ENCODE measurements around the gene ERFL.

Gene ERFL

DNA sequence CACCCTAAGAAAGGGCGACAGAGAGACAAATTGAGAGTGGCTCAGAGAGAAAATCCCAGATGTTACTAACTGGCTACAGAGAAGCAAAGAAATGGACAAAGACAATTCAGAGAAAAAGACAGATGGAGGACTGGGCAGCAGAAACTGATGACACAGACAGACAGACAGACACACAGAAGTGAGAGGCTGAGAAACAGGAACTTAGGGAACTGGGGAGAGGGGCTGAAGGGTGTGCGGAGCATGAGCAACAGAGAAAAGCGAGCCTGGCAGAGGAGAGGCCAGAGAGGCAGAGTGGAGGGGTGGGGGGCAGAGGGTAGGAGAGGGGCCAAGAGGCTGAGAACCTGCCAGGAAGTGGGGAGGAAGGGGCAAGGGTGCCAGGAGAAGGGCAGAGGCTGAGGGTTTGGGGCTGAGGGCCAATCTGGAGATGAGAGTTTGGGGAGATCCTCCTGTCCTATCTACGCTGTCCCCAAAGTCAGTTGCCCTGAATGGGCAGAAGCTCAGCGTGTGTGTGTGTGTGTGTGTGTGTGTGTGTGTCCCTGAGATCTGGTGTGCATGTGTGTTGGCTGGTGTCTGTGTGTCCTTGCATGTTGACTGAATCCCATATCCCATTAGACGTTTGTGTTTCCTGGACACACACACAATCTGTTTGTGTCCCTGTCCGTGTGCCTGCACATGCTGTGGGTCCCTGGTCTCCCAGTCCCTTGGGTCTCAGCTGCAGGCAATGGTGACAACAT, 5.6 kb upstream of the ERFL start:
- H3K27me3 ChIP-seq (ENCODE audit: insufficient read depth, low read length, poor library complexity), result no peaks in the 10 kb centered on the region
- TF ChIP-seq, protein P1, sequence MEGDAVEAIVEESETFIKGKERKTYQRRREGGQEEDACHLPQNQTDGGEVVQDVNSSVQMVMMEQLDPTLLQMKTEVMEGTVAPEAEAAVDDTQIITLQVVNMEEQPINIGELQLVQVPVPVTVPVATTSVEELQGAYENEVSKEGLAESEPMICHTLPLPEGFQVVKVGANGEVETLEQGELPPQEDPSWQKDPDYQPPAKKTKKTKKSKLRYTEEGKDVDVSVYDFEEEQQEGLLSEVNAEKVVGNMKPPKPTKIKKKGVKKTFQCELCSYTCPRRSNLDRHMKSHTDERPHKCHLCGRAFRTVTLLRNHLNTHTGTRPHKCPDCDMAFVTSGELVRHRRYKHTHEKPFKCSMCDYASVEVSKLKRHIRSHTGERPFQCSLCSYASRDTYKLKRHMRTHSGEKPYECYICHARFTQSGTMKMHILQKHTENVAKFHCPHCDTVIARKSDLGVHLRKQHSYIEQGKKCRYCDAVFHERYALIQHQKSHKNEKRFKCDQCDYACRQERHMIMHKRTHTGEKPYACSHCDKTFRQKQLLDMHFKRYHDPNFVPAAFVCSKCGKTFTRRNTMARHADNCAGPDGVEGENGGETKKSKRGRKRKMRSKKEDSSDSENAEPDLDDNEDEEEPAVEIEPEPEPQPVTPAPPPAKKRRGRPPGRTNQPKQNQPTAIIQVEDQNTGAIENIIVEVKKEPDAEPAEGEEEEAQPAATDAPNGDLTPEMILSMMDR (IDR thresholded peaks at IDR 0.05; ENCODE audit: borderline replicate concordance, extremely low read depth, low read length, poor library complexity, severe bottlenecking), result no peak
- TF ChIP-seq EZH2 (IDR thresholded peaks at IDR 0.05; ENCODE audit: borderline replicate concordance, low read depth, low read length, severe bottlenecking), result no peak
- H4K20me1 ChIP-seq (ENCODE audit: insufficient read depth, low read length), result no peaks in the 10 kb centered on the region
- peaks cover 3% of the 10 kb centered on the region for H3K79me2 ChIP-seq (ENCODE audit: insufficient read depth, low read length)
- no peaks in the 10 kb centered on the region for H3K9me3 ChIP-seq (ENCODE audit: insufficient read depth, low read length, severe bottlenecking)
- H3K4me1 ChIP-seq (ENCODE audit: insufficient read depth, low read length), result peaks cover 33% of the 10 kb centered on the region
- H3K27ac ChIP-seq (ENCODE audit: low read length), result 0 out of 2 replicates have a peak overlapping the region, but pooled peaks have one; percentile 33
- H2AFZ ChIP-seq (ENCODE audit: low read depth, low read length), result no peak overlapping the region
- ATAC-seq (ENCODE audit: insufficient read depth, low read depth) (no peak), DNase-seq (no peak)
- no peak overlapping the region for H3K4me3 ChIP-seq (ENCODE audit: low read depth in 1 of 2, low read length in 2 of 2)
- H3K9ac ChIP-seq (ENCODE audit: low read depth, low read length), result no peak overlapping the region
- H3K4me2 ChIP-seq (ENCODE audit: insufficient read depth, low read length), result no peak overlapping the region
- peaks cover 5% of the 10 kb centered on the region; the same call in 1 of the 2 replicates for H3K36me3 ChIP-seq (ENCODE audit: insufficient read depth, low read length)

DNA sequence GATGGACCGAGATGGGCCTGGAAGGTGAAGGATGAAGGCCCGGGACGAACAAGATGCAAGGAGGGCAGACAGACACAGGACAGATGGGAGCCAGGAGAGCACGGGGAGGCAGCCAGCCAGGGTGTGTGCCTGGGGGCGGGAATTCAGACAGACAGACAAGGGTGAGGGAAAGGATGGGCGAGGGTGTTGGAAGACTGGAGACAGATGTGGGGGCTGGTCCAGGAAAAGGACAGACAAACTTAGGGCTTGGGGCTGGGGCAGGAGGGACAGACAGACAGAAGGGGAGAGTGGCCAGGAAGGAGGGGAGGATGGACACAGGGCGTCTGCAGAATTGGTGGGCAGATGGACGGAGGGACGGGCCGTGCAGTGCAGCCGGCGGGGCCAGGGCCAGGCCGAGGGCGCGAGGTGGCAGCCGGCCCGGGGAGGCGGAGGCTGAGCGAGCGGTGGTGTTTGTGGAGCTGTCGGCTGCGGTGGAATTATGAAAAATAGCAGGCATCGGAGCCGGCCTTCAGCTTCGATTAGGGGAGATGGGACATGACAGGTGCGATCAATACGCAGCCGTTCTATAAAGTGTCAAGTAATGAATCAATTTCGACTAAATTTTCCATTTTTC, 4.6 kb upstream of the ERFL start:
- Histone ChIP-seq H3K27ac (ENCODE audit: low read length) (no peak overlapping the region), H3K4me1 (ENCODE audit: insufficient read depth, low read length) (peaks cover 38% of the 10 kb centered on the region), H3K27me3 (ENCODE audit: insufficient read depth, low read length, poor library complexity) (no peaks in the 10 kb centered on the region), H3K9ac (ENCODE audit: low read depth, low read length) (no peak overlapping the region), H3K4me3 (ENCODE audit: low read depth in 1 of 2, low read length in 2 of 2) (no peak overlapping the region), H2AFZ (ENCODE audit: low read depth, low read length) (no peak overlapping the region), H3K36me3 (ENCODE audit: insufficient read depth, low read length) (peaks cover 5% of the 10 kb centered on the region; the same call in 1 of the 2 replicates), H3K9me3 (ENCODE audit: insufficient read depth, low read length, severe bottlenecking) (no peaks in the 10 kb centered on the region), H4K20me1 (ENCODE audit: insufficient read depth, low read length) (no peaks in the 10 kb centered on the region), H3K4me2 (ENCODE audit: insufficient read depth, low read length) (no peak overlapping the region), H3K79me2 (ENCODE audit: insufficient read depth, low read length) (peaks cover 6% of the 10 kb centered on the region)
- ATAC-seq (ENCODE audit: insufficient read depth, low read depth), result no peak
- DNase-seq, result no peak
- no peak for TF ChIP-seq EZH2 (IDR thresholded peaks at IDR 0.05; ENCODE audit: borderline replicate concordance, low read depth, low read length, severe bottlenecking)
- TF ChIP-seq, protein P1 (IDR thresholded peaks at IDR 0.05; ENCODE audit: borderline replicate concordance, extremely low read depth, low read length, poor library complexity, severe bottlenecking), result no peak

DNA sequence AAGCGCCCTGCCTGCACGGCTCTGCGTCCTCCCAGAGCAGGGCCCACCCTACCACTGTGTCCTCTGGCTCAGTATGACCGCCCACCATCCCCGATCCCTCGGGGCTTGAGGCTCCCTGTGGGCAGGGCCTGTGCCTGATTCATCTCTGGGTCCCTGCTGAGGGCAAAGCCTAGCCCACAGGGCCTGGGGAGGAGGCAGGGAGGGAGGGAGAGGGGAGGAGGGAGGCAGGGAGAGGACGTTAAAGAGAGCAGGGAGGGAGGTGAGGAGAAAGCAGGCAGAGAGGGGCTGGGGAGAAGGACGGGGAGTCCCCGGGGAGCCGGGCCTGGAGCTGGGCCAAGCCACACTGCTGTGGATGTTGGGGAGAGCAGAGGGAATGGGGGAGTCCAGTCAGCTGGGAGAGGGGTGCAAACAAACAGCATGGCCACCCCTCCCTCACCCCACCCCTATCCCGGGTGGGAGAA, 4.0 kb upstream of the ERFL start:
- H3K27me3 ChIP-seq (ENCODE audit: insufficient read depth, low read length, poor library complexity), result no peaks in the 10 kb centered on the region
- no peak for TF ChIP-seq EZH2 (IDR thresholded peaks at IDR 0.05; ENCODE audit: borderline replicate concordance, low read depth, low read length, severe bottlenecking)
- TF ChIP-seq, protein P1 (IDR thresholded peaks at IDR 0.05; ENCODE audit: borderline replicate concordance, extremely low read depth, low read length, poor library complexity, severe bottlenecking), result no peak
- no peaks in the 10 kb centered on the region for H4K20me1 ChIP-seq (ENCODE audit: insufficient read depth, low read length)
- no peak for ATAC-seq (ENCODE audit: insufficient read depth, low read depth)
- H3K4me3 ChIP-seq (ENCODE audit: low read depth in 1 of 2, low read length in 2 of 2), result no peak overlapping the region
- no peak overlapping the region for H3K4me2 ChIP-seq (ENCODE audit: insufficient read depth, low read length)
- H3K9me3 ChIP-seq (ENCODE audit: insufficient read depth, low read length, severe bottlenecking), result no peaks in the 10 kb centered on the region
- no peak overlapping the region for H2AFZ ChIP-seq (ENCODE audit: low read depth, low read length)
- no peak for DNase-seq
- peaks cover 5% of the 10 kb centered on the region; the same call in 1 of the 2 replicates for H3K36me3 ChIP-seq (ENCODE audit: insufficient read depth, low read length)
- H3K27ac ChIP-seq (ENCODE audit: low read length), result no peak overlapping the region
- no peak overlapping the region for H3K9ac ChIP-seq (ENCODE audit: low read depth, low read length)
- H3K79me2 ChIP-seq (ENCODE audit: insufficient read depth, low read length), result peaks cover 6% of the 10 kb centered on the region
- H3K4me1 ChIP-seq (ENCODE audit: insufficient read depth, low read length), result peaks cover 43% of the 10 kb centered on the region
